GM12801 (cell line): Measurements from ENCODE around the gene SPEF1.

Experiments used
- CTCF ChIP-seq: IDR thresholded peaks from one replicate; pipeline ENCODE4 v1.5.1; 2011; ENCODE audit warnings: control low read depth; ENCODE audit not compliant: insufficient read length; ENCODE audit errors: extremely low read depth

SPEF1 gene

GRCh38 chr20:3730803-3731672 is 50.2 kb downstream of the SPEF1 start:
- TF ChIP-seq CTCF, result no peak

GRCh38 chr20:3729811-3730540 is 51.3 kb downstream of the SPEF1 start:
- no peak for TF ChIP-seq CTCF

GRCh38 chr20:3729378-3729777 is 51.9 kb downstream of the SPEF1 start:
- TF ChIP-seq CTCF, result no peak

- TF ChIP-seq CTCF, result no peak
Measured at GRCh38 chr20:3728876-3729275, 52.4 kb downstream of the SPEF1 start.

- no peak for TF ChIP-seq CTCF
Measured at GRCh38 chr20:3728354-3728753, 52.9 kb downstream of the SPEF1 start.
